GM18858 (cell line): ENCODE data around the gene HECTD4.
"Not testable (repeated sequence)": the region's sequence is repeated elsewhere in the genome, so short reads cannot be mapped to it uniquely, and the experiment has no call there.

ENCODE experiments used
- ATAC-seq: cut with Tn5 transposase; IDR thresholded peaks from one replicate; pipeline ENCODE4 v1.9.1; 2021; ENCODE audit not compliant: unreplicated experiment

The HECTD4 gene

GRCh38 chr12:112408621-112409020, 26.4 kb upstream of the HECTD4 start:
- ATAC-seq: no peak

GRCh38 chr12:112407683-112408082, 25.5 kb upstream of the HECTD4 start:
- ATAC-seq: not testable (repeated sequence)

- no peak for ATAC-seq
Observed at GRCh38 chr12:112406519-112407488, 24.6 kb upstream of the HECTD4 start.

GRCh38 chr12:112401903-112402498, 19.8 kb upstream of the HECTD4 start:
- no peak for ATAC-seq

- no peak for ATAC-seq
Observed at GRCh38 chr12:112401054-112401453, 18.8 kb upstream of the HECTD4 start.

GRCh38 chr12:112393328-112393727, 11.1 kb upstream of the HECTD4 start:
- ATAC-seq: no peak

GRCh38 chr12:112389922-112390654, 7.9 kb upstream of the HECTD4 start:
- ATAC-seq: not testable (repeated sequence)

GRCh38 chr12:112389228-112389627, 7.0 kb upstream of the HECTD4 start:
- ATAC-seq: no peak

- no peak for ATAC-seq
Observed at GRCh38 chr12:112386726-112387125, 4.5 kb upstream of the HECTD4 start.

GRCh38 chr12:112382866-112383265, 635 bp upstream of the HECTD4 start:
- ATAC-seq: no peak

- ATAC-seq: peak; percentile 28
Observed at GRCh38 chr12:112381406-112381882, 787 bp downstream of the HECTD4 start.

GRCh38 chr12:112380663-112381405, 1.4 kb downstream of the HECTD4 start:
- no peak for ATAC-seq

- no peak for ATAC-seq
Observed at GRCh38 chr12:112375105-112375504, 7.1 kb downstream of the HECTD4 start.

- ATAC-seq: no peak
Observed at GRCh38 chr12:112374166-112374740, 8.0 kb downstream of the HECTD4 start.

- ATAC-seq: no peak
Observed at GRCh38 chr12:112370868-112371510, 11.2 kb downstream of the HECTD4 start.

- no peak for ATAC-seq
Observed at GRCh38 chr12:112370199-112370598, 12.0 kb downstream of the HECTD4 start.

- ATAC-seq: no peak
Observed at GRCh38 chr12:112368856-112369255, 13.4 kb downstream of the HECTD4 start.

GRCh38 chr12:112367965-112368364, 14.3 kb downstream of the HECTD4 start:
- ATAC-seq: no peak

- ATAC-seq: no peak
Observed at GRCh38 chr12:112362310-112362709, 19.9 kb downstream of the HECTD4 start.

- no peak for ATAC-seq
Observed at GRCh38 chr12:112361271-112361670, 21.0 kb downstream of the HECTD4 start.
